ENCODE data around the gene NOX3.

NOX3 gene

GRCh38 chr6:155414049-155414448 is 41.6 kb downstream of the NOX3 start:
- Histone ChIP-seq H2AFZ (ENCODE audit: low read depth) (no peak overlapping the region), H3K4me3 (IDR thresholded peaks at IDR 0.05; ENCODE audit: insufficient read depth, low read depth, low read length) (no peak overlapping the region), H3K36me3 (ENCODE audit: insufficient read depth) (no peaks in the 10 kb centered on the region), H3K4me2 (no peak overlapping the region), H4K20me1 (ENCODE audit: insufficient read depth) (no peaks in the 10 kb centered on the region), H3K79me2 (ENCODE audit: insufficient read depth, low read depth) (no peaks in the 10 kb centered on the region), H3K27ac (no peak overlapping the region), H3K9ac (no peak overlapping the region), H3K4me1 (ENCODE audit: low read depth, poor library complexity, severe bottlenecking) (peaks cover 15% of the 10 kb centered on the region), H3K27me3 (ENCODE audit: insufficient read depth, low read depth) (no peaks in the 10 kb centered on the region)
- TF ChIP-seq CTCF (conservative IDR thresholded peaks at IDR 0.05; ENCODE audit: low read depth, low read length), result no peak

GRCh38 chr6:155412335-155412734 is 43.3 kb downstream of the NOX3 start:
- TF ChIP-seq CTCF (conservative IDR thresholded peaks at IDR 0.05; ENCODE audit: low read depth, low read length), result no peak
- peaks cover 5% of the 10 kb centered on the region for H3K4me1 ChIP-seq (ENCODE audit: low read depth, poor library complexity, severe bottlenecking)

GRCh38 chr6:155411154-155412052 is 44.2 kb downstream of the NOX3 start:
- Histone ChIP-seq H3K9ac (no peak overlapping the region), H3K27ac (no peak overlapping the region), H4K20me1 (ENCODE audit: insufficient read depth) (no peaks in the 10 kb centered on the region), H3K79me2 (ENCODE audit: insufficient read depth, low read depth) (no peaks in the 10 kb centered on the region), H3K4me2 (no peak overlapping the region), H3K27me3 (ENCODE audit: insufficient read depth, low read depth) (no peaks in the 10 kb centered on the region), H3K36me3 (ENCODE audit: insufficient read depth) (no peaks in the 10 kb centered on the region), H2AFZ (ENCODE audit: low read depth) (no peak overlapping the region), H3K4me1 (ENCODE audit: low read depth, poor library complexity, severe bottlenecking) (no peaks in the 10 kb centered on the region), H3K4me3 (IDR thresholded peaks at IDR 0.05; ENCODE audit: insufficient read depth, low read depth, low read length) (no peak overlapping the region)
- TF ChIP-seq CTCF (conservative IDR thresholded peaks at IDR 0.05; ENCODE audit: low read depth, low read length), result no peak

More at GRCh38 chr6:155412335-155412734, 43.3 kb downstream of the NOX3 start:
- H3K4me3 ChIP-seq (IDR thresholded peaks at IDR 0.05; ENCODE audit: insufficient read depth, low read depth, low read length), result no peak overlapping the region
- H2AFZ ChIP-seq (ENCODE audit: low read depth), result no peak overlapping the region
- H3K36me3 ChIP-seq (ENCODE audit: insufficient read depth), result no peaks in the 10 kb centered on the region
- H3K27ac ChIP-seq, result no peak overlapping the region
- no peaks in the 10 kb centered on the region for H3K79me2 ChIP-seq (ENCODE audit: insufficient read depth, low read depth)
- no peak overlapping the region for H3K9ac ChIP-seq
- H3K27me3 ChIP-seq (ENCODE audit: insufficient read depth, low read depth), result no peaks in the 10 kb centered on the region
- H4K20me1 ChIP-seq (ENCODE audit: insufficient read depth), result no peaks in the 10 kb centered on the region
- no peak overlapping the region for H3K4me2 ChIP-seq

- no peaks in the 10 kb centered on the region for H3K4me1 ChIP-seq (ENCODE audit: low read depth, poor library complexity, severe bottlenecking)
- no peak for TF ChIP-seq CTCF (conservative IDR thresholded peaks at IDR 0.05; ENCODE audit: low read depth, low read length)
- no peaks in the 10 kb centered on the region for H3K27me3 ChIP-seq (ENCODE audit: insufficient read depth, low read depth)
- no peak overlapping the region for H3K4me3 ChIP-seq (IDR thresholded peaks at IDR 0.05; ENCODE audit: insufficient read depth, low read depth, low read length)
- no peaks in the 10 kb centered on the region for H3K79me2 ChIP-seq (ENCODE audit: insufficient read depth, low read depth)
- no peaks in the 10 kb centered on the region for H3K36me3 ChIP-seq (ENCODE audit: insufficient read depth)
- H3K4me2 ChIP-seq, result no peak overlapping the region
- H3K27ac ChIP-seq, result no peak overlapping the region
- no peaks in the 10 kb centered on the region for H4K20me1 ChIP-seq (ENCODE audit: insufficient read depth)
- H2AFZ ChIP-seq (ENCODE audit: low read depth), result no peak overlapping the region
- no peak overlapping the region for H3K9ac ChIP-seq
Observed at GRCh38 chr6:155409391-155409790, 46.2 kb downstream of the NOX3 start.
